NCI-H146 treated with DMSO at 0.1 percent for 48 hours (cell line): ENCODE measurements around the gene RASSF3.

Experiments used
- DNase-seq: peaks from one replicate; lab custom pipeline; 2025; ENCODE audit not compliant: unreplicated experiment; lab: John Stamatoyannopoulos, UW

The RASSF3 gene

DNA sequence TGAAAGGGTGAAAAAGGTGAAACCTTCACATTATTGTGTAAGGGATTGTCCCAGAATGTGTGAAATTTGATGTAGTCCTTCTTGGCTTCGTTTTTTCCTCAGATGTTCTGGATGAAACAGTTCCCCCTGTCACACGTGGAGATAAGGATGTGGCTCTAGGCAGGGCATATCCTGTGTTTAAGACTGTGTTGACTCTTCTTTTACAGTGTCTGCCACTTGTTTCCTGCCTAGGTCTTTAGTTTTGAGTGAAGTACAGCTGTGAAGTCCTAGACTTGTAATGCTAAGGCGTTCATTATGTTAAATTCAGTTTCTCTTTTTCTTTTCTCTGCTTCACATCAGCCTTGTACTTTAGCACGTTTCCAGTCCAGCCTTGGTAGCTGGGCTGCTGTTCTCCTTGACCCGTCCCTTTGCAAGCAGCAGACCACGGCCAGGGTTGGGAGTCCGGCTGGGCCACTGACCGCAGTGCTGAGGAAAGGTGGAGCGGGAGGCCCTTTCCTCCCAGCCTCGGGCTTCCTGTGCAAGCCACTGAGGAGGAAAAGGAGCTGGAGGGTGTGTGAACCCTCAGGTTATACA lies 59.1 kb downstream of the RASSF3 start:
- peak; percentile 23 for DNase-seq

DNA sequence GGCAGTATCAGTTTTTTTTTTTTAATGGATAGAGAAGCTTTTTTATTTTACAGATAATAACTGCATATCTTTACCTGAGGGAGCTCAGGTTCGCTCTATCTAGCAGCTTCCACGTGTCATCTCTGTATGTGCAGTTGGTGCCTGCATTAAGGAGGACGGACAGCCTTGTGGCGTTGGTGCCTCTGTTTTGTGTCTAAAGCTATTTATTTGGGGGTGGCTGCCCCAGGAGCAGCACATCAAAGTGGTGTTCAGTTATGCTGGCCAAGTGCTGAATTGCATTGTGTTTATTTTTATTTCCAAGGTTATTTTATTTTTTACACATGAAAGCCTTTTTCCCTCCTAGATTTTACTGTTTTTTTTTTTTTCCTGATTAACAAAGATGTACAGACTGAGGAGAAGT lies 59.7 kb downstream of the RASSF3 start:
- DNase-seq, result no peak

DNA sequence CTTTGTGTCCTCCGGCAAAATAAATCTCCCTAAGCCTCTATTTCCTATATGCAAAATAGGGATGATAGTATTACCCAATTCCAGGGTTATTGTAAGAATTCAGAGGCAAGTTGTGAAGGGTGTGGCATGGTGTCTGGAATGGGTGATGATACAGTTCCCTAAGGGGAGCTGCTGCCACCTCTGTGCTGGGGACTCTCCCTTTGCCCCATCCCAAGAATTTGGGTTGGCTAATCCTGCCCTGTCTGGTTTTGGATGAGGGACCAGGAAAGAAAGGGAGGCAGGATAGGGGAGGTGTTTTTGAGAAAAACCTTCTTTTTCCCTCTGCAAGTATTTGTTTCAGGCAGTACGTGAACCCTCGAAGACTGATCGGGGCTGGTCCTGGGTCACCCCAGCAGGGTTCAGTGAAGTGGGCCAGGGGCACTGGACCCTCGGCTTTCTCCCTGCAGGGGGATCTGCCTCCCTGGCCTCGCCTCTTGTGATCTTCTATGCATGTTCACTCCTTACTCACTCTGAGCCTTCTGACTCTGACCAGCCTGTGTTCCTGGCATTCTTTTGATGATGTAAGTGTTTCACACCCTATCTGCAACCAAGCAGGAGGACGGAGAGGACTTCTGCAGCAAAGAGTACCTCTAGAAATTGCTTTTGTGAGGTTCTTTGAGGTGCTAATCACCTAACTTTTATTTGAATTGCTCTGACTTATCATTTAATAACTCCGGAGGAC lies 60.8 kb downstream of the RASSF3 start:
- DNase-seq, result no peak

DNA sequence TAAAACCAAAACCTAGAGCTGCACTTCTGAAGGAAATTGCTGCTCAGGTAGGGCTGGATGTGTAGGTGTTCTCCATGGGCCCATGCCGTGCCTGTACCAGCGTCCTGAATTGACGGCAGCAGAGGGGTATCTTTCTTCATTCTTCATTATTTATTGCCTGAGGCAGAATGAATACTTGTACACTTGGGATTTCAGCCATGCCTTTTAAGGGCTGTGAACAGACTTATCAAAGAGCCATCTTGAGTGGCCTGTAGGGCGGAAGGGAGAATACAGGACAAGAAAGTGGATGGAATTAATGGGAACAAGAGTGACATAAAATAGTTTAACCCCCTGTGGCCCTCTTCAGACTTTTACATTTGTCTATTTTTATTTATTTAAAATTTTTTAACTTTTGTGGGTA lies 61.4 kb downstream of the RASSF3 start:
- DNase-seq, result no peak

DNA sequence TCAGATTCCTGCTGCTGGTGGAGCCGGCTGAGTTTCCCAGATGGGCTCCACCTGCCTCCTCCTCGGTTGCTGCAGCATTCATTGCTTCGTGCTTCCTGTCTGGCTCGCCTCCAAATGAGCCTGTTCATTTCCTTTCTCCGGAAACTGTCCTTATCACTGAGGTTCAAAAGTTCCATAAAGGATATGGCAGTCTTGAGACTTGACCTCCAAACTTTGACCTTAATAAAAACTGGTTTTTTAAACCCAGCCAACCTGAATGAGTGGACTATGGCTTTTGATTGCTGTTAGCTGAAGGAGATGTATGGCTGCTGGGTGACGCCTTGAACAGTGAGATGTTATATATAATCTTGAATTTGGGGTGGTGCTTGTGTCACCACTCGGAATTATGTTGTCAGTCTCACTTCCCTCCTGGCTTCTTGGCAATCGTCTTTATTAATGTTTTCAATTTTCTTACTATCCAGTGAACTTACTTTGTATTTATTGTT lies 62.7 kb downstream of the RASSF3 start:
- DNase-seq, result peak; percentile 63

DNA sequence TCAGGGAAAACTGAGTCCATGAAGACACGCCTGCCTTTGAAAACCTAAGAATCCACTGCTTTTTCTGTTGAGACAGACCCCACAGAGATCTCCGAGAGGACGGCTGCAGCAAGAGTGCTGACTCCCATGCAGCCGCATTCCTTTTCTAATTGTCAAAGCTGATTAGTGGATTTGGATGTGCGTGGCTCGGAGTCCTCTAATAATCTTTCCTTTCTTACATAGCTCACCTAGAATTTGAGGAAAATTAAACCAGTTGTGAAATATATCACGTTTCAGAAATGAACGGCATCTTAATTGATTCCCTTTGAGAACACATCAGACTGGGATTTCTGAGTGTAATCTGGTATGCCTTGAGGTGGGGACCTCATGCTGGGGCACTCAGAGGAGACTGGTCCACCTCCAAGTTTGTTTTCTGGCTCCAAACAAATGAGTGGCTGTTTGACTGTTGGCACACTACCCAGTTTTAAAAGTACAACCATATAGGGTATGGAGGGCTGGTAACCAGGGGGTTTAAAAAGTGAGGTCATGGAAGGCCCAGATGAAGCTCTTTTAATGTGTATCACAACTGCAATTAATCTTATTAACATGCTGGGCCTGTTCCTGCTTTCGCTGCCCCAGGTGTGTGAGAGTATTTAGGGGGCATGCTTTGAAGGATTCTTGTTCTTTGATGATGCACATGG lies 63.3 kb downstream of the RASSF3 start:
- DNase-seq, result peak; percentile 51

DNA sequence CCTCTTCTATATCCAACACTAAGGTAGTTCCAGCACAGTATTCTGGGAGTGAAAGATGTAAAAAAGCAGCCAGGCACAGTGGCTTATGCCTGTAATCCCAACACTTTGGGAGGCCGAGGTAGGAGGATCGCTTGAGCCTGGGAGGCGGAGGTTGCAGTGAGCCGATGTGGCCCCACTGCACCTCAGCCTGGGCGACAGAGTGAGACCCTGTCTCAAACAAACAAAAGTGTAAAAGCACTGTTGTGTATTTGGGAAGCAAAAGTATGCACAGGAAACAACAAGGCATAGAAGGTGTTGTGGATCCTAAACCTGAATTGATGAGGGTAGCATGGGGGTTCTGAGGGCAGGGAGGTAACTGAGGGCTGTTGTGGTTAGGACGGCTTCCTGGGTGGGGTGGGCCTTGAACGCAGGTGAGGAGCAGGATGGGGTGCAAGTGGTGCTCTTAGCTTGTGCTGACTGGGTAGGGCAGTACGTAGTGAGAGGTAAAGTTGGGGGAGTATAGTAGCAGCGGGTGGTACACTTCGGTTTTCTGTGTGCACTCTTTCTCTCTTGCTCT lies 64.2 kb downstream of the RASSF3 start:
- no peak for DNase-seq

DNA sequence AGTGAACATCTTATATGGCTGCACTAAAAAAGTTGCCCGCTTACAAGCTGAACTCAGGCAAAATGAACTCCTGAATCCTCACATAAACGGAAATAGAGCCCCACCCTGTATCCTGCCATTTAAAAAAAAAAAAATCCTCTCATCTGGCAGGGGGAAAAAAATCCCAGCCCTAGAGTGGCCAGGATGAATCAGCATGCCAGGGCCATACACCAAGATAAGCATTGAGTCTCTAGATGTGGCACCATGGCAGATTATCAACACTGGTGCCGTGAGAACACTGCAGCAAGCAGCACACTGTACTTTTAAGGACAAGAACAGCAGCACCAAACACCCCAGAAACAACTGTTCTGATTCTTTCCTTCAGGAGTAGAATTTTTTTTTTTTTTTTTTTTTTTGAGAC lies 65.5 kb downstream of the RASSF3 start:
- no peak for DNase-seq

DNA sequence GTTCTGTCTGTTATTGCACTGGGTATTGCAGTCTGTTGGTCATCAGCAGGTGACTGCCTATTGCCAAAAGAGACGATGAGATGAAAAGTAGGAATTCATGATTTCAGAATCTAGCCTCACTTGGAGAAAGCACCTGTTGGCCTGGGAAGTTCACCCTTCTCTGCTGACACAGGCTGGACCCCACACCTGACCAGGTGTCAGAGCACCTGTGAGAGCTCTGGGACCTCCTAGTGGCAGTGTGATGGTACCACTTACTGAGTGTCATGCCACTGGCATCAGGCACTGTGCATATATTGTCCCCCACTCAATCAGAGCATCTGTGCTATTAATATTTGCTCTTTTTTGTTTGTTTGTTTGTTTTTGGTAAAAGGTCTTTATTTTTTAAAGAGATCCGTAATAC lies 68.0 kb downstream of the RASSF3 start:
- peak; percentile 28 for DNase-seq

DNA sequence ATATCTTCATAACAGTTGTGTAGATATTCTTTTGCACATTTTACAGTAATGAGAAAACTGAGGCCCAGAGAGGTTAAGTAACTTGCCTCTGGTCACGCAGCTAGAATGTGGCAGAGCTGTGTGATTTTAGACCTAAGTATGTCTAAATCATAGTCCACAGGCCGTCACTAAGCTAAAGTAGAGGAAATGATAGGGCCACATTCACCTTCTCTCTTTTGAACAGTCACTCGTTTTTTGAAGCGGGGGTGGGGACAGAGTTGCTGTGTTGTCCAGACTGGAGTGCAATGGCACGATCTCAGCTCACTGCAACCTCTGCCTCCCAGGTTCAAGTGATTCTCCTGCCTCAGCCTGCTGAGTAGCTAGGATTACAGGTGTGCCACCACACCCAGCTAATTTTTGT lies 68.5 kb downstream of the RASSF3 start:
- no peak for DNase-seq

DNA sequence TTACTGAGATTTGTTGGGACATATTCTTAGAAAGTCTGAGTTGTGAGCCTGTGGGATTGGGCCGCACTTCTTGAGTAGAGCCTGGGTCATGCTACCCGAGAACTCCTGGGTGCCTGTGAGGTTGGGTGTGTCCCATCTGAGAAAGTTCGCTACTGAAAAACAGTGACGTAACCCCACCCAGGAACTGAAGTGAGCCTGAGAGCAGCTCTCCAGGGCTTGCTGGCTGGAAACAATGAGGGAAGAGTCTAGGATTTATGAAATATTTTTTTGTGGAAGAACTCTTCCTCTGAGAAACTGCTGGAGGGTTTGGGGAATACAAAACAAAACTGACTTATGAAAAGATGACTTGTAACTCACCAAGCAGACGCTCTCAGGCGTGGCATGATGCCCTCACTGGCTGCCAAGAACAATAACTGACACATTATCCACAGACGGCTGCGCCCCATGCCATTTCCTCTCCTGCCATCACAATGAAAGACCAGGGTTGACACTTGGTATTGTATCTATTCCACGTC lies 69.2 kb downstream of the RASSF3 start:
- peak; percentile 37 for DNase-seq

DNA sequence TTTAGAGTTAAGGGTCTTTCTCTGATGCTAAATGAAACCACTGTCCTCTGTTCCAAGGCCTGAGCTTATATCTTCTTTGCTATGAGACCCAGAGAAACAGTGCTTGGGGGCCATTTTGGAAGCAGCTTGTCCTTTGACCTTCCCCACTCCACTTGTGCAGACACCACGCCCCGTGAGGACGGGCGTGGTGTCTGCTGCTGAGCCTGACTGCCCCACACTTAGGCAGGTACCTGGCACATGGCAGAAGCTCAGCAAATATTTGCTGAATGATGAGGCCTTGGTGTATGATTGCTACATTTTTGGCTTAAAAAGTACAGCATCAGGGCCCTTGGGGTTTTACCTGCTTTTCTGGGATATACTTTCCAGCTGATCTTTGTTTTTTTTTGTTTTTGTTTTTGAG lies 69.9 kb downstream of the RASSF3 start:
- DNase-seq, result no peak

DNA sequence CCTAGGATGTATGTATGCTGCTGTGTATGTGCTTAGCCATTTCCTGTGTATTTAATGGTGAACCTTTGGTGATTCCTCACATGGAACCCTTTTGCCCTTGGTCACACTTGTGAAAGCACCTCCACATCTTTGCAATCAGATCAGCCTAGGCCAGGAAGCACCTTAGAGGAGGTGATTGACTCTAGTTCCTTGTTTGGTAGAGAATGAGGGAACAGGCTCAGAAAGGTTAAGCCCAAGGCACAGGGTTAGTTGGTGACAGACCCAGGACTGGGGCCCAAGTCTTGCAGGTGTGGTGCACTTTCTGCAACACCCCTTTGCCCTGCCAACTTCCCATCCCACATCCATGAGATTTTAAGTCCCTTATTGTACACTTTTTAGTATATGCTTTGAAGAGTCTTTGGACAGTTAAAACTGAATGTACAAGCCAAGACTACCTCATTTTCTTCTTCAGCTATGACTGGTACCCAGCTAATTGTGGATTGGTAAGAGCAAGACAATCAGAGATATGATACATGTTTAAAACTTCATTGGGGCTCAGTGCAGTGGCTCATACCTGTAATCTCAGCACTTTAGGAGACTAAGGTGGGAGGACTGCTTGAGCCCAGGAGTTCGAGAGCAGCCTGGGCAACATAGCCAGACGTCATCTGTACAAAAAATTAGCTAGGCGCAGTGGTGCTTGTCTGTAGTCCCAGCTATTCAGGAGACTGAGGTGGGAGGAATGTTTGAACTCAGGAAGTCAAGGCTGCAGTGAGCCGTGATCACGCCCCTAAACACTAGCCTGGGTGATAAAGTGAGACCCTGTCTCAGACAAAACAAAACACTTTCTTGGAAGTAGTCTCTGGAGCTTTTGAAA lies 71.1 kb downstream of the RASSF3 start:
- DNase-seq, result no peak

DNA sequence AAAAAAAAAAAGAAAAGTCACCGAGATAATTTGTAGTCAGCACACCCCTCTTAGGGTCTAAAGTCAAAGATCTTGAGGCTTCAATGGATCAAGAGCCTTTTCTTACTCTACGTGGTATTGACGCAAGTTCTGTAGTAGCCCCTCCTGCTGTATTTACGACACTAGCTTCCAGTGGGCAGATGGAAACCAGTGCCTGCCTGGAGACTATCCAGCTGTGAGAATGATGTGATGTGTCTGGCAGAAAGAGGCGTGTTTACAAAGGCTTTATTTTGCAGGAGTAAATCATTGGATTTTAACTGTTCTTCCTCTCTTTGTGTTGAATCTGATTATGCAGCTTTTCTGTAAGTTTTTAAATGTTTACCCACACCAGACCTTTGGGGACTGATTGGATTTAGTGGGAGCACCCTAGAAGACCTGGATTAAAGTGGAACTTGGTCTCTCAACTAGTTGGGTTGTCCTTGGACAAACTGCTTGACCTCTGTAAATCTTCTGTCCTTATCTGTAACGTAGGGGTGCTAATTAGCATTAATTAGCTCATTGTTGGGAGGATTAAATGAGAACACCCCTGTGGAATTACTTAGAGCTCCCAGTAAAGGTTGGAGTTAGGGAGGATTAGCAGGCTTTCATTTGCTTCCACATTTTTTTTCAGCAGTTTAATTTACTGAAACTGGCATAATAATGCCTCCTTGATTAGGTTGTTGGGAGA lies 72.4 kb downstream of the RASSF3 start:
- peak; percentile 40 for DNase-seq

DNA sequence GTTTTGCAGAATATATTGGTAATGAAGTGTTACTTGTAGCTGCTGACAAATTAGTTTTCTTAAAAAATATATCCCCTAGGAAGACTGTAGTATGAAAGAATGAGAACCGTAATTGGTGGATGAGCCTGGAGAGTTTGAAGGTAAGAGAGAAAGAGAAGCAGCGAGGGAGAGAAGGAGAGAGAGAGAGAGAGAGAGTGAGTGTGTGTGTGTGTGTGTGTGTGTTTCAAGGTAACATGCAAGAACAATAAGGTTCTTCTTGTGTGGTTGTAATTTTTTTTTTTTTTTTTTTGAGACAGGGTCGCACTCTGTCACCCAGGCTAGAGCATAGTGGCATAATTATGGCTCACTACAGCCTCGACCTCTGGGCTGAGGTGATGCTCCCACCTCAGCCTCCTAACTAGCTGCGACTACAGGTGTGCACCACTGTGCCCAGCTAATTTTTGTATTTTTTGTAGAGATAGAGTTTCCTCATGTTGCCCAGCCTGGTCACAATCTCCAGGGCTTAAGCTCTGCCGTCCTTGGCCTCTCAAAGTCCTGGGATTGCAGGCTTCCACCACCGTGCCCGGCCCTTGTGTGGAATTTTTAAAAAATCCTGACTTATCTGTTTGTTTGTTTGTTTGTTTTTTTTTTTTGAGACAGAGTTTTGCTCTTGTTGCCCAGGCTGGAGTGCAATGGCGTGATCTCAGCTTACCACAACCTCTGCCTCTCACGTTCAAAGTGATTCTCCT lies 73.7 kb downstream of the RASSF3 start:
- no peak for DNase-seq

DNA sequence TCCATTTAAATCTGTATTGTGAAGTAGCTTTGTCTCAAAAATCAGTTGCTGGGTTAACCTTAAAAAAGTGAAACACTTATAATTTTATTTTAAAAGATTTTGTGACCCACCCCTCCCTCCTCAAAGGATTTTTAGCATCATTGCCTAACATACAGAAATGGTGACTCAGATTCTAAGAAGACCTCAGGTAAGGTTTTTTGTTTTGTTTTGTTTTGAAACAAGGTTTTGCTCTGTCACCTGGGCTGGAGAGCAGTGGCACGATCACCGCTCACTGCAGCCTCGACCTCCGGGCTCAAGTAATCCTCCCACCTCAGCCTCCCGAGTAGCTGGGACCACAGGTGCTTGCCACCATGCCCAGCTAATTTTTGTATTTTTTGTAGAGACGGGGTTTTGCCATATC lies 74.8 kb downstream of the RASSF3 start:
- DNase-seq, result no peak

DNA sequence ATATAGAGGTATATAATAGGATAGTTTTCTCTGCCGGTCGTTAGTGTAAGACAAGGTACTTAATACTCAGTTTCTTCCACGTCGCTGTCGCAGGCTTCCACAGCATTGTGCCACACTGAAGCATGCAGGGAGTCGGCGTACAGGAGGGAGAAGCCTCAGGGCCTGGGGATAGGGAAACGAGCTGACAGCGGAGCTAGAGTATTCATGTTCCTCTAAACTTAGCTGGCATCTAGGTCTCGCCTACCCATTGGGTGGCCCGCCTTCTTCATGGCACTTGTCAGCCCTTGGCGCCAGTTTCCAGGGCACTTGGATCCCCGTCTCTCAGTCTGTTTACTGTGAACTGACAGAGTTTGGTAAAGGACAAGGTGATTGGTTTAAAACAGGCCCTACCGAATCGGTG lies 75.3 kb downstream of the RASSF3 start:
- no peak for DNase-seq

DNA sequence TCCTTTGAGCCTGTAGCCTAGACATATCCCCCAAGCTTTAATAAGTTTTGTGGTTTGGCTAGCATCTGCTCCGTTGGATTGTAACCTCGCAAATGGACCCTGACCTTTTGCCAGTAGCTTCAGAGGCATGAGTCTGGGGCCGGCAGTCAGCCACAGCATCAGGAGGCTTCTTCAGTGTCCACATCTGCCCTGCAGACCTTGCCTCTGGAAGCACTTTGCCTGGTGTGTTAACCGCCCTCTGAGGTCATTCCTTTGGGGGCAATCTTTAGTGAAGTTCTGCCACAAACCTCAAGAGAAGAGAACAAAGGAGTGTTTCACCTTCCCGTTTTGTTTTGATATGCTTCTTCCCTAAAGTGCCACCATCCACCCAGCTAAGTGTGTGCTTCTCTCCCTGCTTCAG lies 77.5 kb downstream of the RASSF3 start:
- no peak for DNase-seq

DNA sequence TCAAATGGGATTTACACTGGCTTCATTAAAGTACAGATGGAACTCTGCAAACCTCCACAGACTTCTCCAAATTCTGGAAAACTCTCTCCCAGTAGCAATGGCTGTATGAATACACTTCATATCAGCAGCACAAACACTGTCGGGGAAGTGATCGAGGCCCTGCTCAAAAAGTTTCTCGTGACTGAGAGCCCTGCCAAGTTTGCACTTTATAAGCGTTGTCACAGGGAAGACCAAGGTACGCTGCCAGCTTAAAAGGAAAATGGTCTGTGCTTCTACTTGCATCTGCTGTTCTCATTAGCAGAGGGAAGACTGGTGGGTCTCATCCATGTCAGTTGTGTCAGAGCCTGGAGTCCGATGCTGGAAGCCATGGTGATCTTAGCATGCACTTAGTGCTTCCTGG lies 77.9 kb downstream of the RASSF3 start:
- no peak for DNase-seq

DNA sequence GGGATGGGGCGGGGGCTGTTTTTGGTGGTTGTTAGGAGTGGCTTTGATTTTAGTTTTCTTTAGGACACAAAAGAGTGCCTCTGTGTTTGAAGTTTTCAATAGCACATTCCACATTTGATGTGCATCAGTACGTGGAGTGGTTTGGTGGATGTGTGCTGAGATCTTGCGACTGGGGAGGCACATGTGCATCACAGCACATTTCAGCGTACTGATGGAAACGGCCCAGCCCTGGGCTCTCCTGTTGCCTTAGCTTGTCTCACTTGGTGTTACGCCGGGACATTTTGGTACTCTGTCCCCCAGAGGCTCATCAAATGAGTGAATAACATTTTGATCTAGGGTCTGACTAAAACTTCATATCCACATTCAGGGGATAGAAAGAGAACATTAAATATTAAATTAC lies 78.4 kb downstream of the RASSF3 start:
- DNase-seq, result no peak
